Measurements from ENCODE around the gene CTRB1.

DNA sequence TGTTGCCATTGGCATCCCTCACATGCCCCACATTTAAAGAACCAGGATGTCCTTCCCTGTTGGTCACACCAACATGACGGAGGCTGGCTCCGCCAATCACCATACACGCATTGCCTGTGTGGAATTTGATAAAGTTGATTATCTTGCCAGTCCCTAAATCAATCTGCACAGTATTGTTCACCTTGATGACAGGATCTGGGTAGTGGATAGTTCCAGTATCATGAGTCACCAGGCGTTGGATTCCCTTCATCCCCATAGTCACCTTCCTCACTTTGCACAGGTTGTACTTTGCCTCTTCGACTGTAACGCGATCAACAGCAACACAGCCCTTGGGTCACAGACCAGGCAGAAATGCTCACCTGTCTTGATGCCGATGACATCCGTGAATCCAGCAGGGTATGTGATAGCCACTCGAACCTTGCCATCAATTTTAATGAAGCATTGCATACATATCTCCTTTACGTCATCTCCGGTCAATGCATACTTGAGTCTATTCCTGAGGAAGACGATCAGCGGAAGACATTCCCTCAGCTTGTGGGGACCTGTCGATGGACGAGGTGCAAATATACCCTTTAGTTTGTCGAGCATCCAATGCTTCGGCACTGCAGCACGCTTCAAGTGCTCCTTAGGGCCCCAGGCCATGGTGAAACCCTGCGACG, 26.1 kb upstream of the CTRB1 start:
- TF ChIP-seq SMC3 (IDR thresholded peaks at IDR 0.05) (no peak), RFX5 (IDR thresholded peaks at IDR 0.05) (no peak), RNF2 (IDR thresholded peaks at IDR 0.05; ENCODE audit: borderline replicate concordance, low read depth) (no peak), CBX2 (IDR thresholded peaks at IDR 0.05; ENCODE audit: borderline replicate concordance, low read depth) (no peak), FOXS1 (CRISPR knock-in tag; IDR thresholded peaks at IDR 0.05) (no peak), POLR2A (IDR thresholded peaks at IDR 0.05; ENCODE audit: low read length) (no peak), EP300 (IDR thresholded peaks at IDR 0.05) (no peak), ZSCAN20 (CRISPR knock-in tag; IDR thresholded peaks at IDR 0.05) (no peak), NFE2L2 (conservative IDR thresholded peaks at IDR 0.05; ENCODE audit: low read length) (no peak), RCOR1 (IDR thresholded peaks at IDR 0.05; ENCODE audit: low read depth, low read length) (no peak), MAZ (IDR thresholded peaks at IDR 0.05; ENCODE audit: borderline replicate concordance, low read depth, low read length) (no peak)
- TF ChIP-seq, protein P1, sequence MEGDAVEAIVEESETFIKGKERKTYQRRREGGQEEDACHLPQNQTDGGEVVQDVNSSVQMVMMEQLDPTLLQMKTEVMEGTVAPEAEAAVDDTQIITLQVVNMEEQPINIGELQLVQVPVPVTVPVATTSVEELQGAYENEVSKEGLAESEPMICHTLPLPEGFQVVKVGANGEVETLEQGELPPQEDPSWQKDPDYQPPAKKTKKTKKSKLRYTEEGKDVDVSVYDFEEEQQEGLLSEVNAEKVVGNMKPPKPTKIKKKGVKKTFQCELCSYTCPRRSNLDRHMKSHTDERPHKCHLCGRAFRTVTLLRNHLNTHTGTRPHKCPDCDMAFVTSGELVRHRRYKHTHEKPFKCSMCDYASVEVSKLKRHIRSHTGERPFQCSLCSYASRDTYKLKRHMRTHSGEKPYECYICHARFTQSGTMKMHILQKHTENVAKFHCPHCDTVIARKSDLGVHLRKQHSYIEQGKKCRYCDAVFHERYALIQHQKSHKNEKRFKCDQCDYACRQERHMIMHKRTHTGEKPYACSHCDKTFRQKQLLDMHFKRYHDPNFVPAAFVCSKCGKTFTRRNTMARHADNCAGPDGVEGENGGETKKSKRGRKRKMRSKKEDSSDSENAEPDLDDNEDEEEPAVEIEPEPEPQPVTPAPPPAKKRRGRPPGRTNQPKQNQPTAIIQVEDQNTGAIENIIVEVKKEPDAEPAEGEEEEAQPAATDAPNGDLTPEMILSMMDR (IDR thresholded peaks at IDR 0.05): no peak
- TF ChIP-seq, protein P2, sequence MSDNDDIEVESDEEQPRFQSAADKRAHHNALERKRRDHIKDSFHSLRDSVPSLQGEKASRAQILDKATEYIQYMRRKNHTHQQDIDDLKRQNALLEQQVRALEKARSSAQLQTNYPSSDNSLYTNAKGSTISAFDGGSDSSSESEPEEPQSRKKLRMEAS (IDR thresholded peaks at IDR 0.05): no peak
- TF ChIP-seq, protein P3, sequence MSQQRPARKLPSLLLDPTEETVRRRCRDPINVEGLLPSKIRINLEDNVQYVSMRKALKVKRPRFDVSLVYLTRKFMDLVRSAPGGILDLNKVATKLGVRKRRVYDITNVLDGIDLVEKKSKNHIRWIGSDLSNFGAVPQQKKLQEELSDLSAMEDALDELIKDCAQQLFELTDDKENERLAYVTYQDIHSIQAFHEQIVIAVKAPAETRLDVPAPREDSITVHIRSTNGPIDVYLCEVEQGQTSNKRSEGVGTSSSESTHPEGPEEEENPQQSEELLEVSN (IDR thresholded peaks at IDR 0.05; ENCODE audit: borderline replicate concordance, low read depth): no peak

All from A549 (cell line).